Measurements from ENCODE around the gene RAB38. TPM values are rescaled to one million over a fixed set of nuclear protein-coding genes. Genes with fewer than 3 reads are reported as not detected.

RAB38 gene
- total RNA-seq, 1 experiment from 2014 or later: 18.7 TPM

DNA sequence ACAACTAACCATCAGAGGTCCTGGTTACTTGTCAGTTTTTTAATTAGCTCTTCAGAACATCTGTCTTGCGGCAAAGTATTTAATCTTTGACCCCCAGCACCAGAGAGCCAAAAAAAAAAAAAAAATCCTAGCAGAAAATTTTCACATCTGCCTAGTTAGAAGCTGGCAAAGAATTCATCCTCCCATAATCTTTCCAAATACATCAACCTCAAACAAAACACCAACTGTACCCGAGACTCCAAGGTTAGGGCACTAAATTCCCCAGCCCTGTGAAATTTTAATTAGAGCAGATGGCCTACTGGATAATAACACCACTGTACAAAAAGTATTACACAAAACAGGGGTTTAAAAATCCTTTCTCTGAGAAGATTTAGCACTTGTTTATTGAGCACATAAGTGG lies 55.7 kb downstream of the RAB38 start:
- WGBS (ENCODE audit: extremely low coverage, insufficient read length, low lambda C conversion rate): no CpG with 5 or more reads among the region's 2 CpGs
- Histone ChIP-seq H4K5ac (ENCODE audit: insufficient read length, low read depth, low read length) (no peak overlapping the region), H4K8ac (replicated peaks; ENCODE audit: insufficient read length, low read depth, low read length) (no peak overlapping the region)

More for the DNA sequence above, 55.7 kb downstream of the RAB38 start:
- H3K4me3 Mint-ChIP-seq: no peak overlapping the region
- Histone ChIP-seq H2BK12ac (ENCODE audit: insufficient read length, low read depth, low read length) (no peak overlapping the region), H2BK120ac (ENCODE audit: low read depth, low read length, poor library complexity, severe bottlenecking) (no peak overlapping the region), H3K9ac (ENCODE audit: extremely low read depth, insufficient read length, low read length) (no peak overlapping the region), H4K91ac (ENCODE audit: insufficient read length, low read depth, low read length) (no peak overlapping the region), H2BK15ac (ENCODE audit: low read depth, low read length) (no peak overlapping the region), H2AK5ac (ENCODE audit: insufficient read length, low read length) (no peak overlapping the region), H4K20me1 (ENCODE audit: control insufficient read depth, insufficient read depth, insufficient read length) (no peaks in the 10 kb centered on the region), H3K18ac (ENCODE audit: insufficient read length, low read depth, low read length) (no peak overlapping the region), H3K23ac (ENCODE audit: insufficient read length, low read depth, low read length) (no peak overlapping the region), H3K79me1 (ENCODE audit: insufficient read depth, low read depth, low read length, poor library complexity, severe bottlenecking) (no peaks in the 10 kb centered on the region), H3K4ac (ENCODE audit: low read depth, low read length) (no peak overlapping the region), H3K27me3 (ENCODE audit: insufficient read depth, low read length) (no peaks in the 10 kb centered on the region), H3K4me1 (ENCODE audit: insufficient read depth, low read length) (no peaks in the 10 kb centered on the region; the same call in 1 of the 2 replicates), H2BK20ac (ENCODE audit: low read depth, low read length, poor library complexity, severe bottlenecking) (no peak overlapping the region), H2AFZ (ENCODE audit: low read length) (no peak overlapping the region), H3K14ac (ENCODE audit: insufficient read depth, low read length) (no peak overlapping the region), H2BK5ac (ENCODE audit: insufficient read length, low read length) (no peak overlapping the region), H3K9me3 (ENCODE audit: control insufficient read depth, low read depth, low read length) (no peaks in the 10 kb centered on the region), H3T11ph (ENCODE audit: low read length) (no peak overlapping the region), H3K27ac (ENCODE audit: insufficient read length, low read depth, low read length) (no peak overlapping the region), H3K4me2 (ENCODE audit: insufficient read depth, insufficient read length, low read length) (no peak overlapping the region), H3K56ac (ENCODE audit: insufficient read length, low read depth, low read length) (no peak overlapping the region), H3K79me2 (ENCODE audit: insufficient read depth, low read length) (no peaks in the 10 kb centered on the region), H3K23me2 (ENCODE audit: insufficient read length, low read depth, low read length, poor library complexity, severe bottlenecking) (no peaks in the 10 kb centered on the region)
- no peaks in the 10 kb centered on the region for H3K27me3 Mint-ChIP-seq (ENCODE audit: low read depth)
- no peak for DNase-seq
- peak overlapping the region in 1 of 3 experiments; percentile 19; a peak in 1 of 7 replicates for H3K27ac Mint-ChIP-seq
- TF ChIP-seq, protein P1, sequence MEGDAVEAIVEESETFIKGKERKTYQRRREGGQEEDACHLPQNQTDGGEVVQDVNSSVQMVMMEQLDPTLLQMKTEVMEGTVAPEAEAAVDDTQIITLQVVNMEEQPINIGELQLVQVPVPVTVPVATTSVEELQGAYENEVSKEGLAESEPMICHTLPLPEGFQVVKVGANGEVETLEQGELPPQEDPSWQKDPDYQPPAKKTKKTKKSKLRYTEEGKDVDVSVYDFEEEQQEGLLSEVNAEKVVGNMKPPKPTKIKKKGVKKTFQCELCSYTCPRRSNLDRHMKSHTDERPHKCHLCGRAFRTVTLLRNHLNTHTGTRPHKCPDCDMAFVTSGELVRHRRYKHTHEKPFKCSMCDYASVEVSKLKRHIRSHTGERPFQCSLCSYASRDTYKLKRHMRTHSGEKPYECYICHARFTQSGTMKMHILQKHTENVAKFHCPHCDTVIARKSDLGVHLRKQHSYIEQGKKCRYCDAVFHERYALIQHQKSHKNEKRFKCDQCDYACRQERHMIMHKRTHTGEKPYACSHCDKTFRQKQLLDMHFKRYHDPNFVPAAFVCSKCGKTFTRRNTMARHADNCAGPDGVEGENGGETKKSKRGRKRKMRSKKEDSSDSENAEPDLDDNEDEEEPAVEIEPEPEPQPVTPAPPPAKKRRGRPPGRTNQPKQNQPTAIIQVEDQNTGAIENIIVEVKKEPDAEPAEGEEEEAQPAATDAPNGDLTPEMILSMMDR (conservative IDR thresholded peaks at IDR 0.05): no peak
- H3K4me1 Mint-ChIP-seq: peaks cover 8 to 10% of the 10 kb centered on the region in 2 experiments
- no peaks in the 10 kb centered on the region for H3K36me3 Mint-ChIP-seq (ENCODE audit: insufficient read depth in 1 of 3, low read depth in 3 of 3)
- no peaks in the 10 kb centered on the region for H3K9me3 Mint-ChIP-seq

Measured in H9 (cell line).